ENCODE measurements around the gene GOSR2. TPM values are rescaled to one million over a fixed set of nuclear protein-coding genes. Genes with fewer than 3 reads are reported as not detected.

GOSR2 gene
- polyA plus RNA-seq, 1 of the 3 experiments (the other 2 are of a cell fraction), result 74.2 TPM

DNA sequence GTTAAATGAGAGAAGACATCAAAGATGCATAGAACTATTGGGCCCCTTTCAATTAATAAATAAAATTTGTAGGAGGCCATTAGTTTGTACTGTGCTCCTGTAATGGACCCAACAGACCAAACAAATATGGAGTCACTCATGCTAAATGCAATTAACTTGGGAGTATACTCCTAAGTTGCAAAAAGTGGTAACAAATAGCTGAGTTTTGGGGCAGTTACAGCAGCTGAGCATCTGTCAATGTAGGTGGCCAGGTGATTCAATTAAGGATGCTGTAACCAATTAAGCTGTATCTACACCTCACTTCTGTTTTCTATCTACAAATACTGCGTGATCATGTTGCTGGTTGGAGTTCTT, 36.7 kb upstream of the GOSR2 start:
- Histone ChIP-seq H3K36me3 (replicated peaks in 1 of 2; ENCODE audit: control insufficient read depth in 1 of 2, insufficient read depth in 2 of 2, low read length in 1 of 2) (no peaks in the 10 kb centered on the region), H3K27ac (ENCODE audit: low read depth in 2 of 2, low read length in 1 of 2) (no peak overlapping the region), H3K9me3 (no peaks in the 10 kb centered on the region), H2AFZ (ENCODE audit: low read depth) (no peak overlapping the region), H3K4me3 (ENCODE audit: low read depth in 2 of 2, low read length in 1 of 2) (no peak overlapping the region), H3F3A (replicated peaks; ENCODE audit: insufficient read depth) (no peaks in the 10 kb centered on the region), H3K4me1 (ENCODE audit: control insufficient read depth in 1 of 2, insufficient read depth in 2 of 2, low read depth in 1 of 2, low read length in 1 of 2) (no peaks in the 10 kb centered on the region), H4K20me1 (ENCODE audit: insufficient read depth) (no peaks in the 10 kb centered on the region), H3K9me2 (no peaks in the 10 kb centered on the region), H3K79me2 (ENCODE audit: insufficient read depth) (no peaks in the 10 kb centered on the region), H3K4me2 (no peak overlapping the region), H3K27me3 (ENCODE audit: insufficient read depth) (peaks cover 26% of the 10 kb centered on the region; the same call in 1 of the 2 replicates), H3K9ac (no peak overlapping the region)
- TF ChIP-seq TCF12 (IDR thresholded peaks at IDR 0.05), result no peak
- no peak for TF ChIP-seq RCOR1 (IDR thresholded peaks at IDR 0.05; ENCODE audit: low read length)
- TF ChIP-seq, protein P1, sequence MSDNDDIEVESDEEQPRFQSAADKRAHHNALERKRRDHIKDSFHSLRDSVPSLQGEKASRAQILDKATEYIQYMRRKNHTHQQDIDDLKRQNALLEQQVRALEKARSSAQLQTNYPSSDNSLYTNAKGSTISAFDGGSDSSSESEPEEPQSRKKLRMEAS (IDR thresholded peaks at IDR 0.05; ENCODE audit: low read depth), result no peak
- TF ChIP-seq SIN3A (IDR thresholded peaks at IDR 0.05; ENCODE audit: borderline replicate concordance, low read depth, low read length), result no peak
- TF ChIP-seq GABPA (IDR thresholded peaks at IDR 0.05; ENCODE audit: low read depth), result no peak
- no peak for TF ChIP-seq FOXJ3 (CRISPR knock-in tag; IDR thresholded peaks at IDR 0.05)
- no peak for TF ChIP-seq FOXM1 (IDR thresholded peaks at IDR 0.05; ENCODE audit: low read depth)
- TF ChIP-seq, protein P2, sequence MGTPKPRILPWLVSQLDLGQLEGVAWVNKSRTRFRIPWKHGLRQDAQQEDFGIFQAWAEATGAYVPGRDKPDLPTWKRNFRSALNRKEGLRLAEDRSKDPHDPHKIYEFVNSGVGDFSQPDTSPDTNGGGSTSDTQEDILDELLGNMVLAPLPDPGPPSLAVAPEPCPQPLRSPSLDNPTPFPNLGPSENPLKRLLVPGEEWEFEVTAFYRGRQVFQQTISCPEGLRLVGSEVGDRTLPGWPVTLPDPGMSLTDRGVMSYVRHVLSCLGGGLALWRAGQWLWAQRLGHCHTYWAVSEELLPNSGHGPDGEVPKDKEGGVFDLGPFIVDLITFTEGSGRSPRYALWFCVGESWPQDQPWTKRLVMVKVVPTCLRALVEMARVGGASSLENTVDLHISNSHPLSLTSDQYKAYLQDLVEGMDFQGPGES (IDR thresholded peaks at IDR 0.05; ENCODE audit: low read depth, low read length), result no peak
- no peak for TF ChIP-seq CHD2 (IDR thresholded peaks at IDR 0.05; ENCODE audit: low read length, partially characterized antibody)
- no peak for TF ChIP-seq GATA2 (CRISPR knock-in tag; IDR thresholded peaks at IDR 0.05)
- TF ChIP-seq YY1 (IDR thresholded peaks at IDR 0.05; ENCODE audit: low read depth), result no peak
- no peak for TF ChIP-seq TEAD4 (IDR thresholded peaks at IDR 0.05; ENCODE audit: borderline replicate concordance, insufficient read depth)
- 33% methylated on average over 1 of the region's 1 CpG for WGBS (ENCODE audit: low lambda C conversion rate)
- ChIA-PET POLR2A (no interaction called here), CTCF (interaction anchor here (0.8 to 1.2 kb wide), 5 partner anchors 10 to 55 kb away, joined by 3 to 5 read pairs (median 3); no protein-coding TSS in a partner anchor)
- no peak for DNase-seq

DNA sequence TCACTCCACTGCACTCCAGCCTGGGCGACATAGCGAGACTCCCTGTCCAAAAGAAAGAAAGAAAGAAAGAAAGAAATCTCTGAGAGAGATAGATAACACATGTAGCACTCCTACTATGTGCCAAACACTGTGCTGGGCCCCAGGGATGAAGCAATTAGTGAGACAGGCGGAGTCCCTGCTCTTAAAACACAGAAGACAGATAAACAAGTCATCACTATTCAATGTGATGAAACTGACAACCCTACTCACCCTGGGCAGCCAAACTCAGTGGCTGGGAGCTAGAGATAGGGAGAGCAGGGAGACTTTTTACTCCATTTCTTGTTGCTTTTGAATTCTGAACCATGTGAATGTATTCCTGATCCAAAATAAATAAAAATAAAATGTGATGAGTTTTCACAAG, 35.2 kb upstream of the GOSR2 start:
- no peaks in the 10 kb centered on the region for H3K79me2 ChIP-seq (ENCODE audit: insufficient read depth)
- TF ChIP-seq, protein P3, sequence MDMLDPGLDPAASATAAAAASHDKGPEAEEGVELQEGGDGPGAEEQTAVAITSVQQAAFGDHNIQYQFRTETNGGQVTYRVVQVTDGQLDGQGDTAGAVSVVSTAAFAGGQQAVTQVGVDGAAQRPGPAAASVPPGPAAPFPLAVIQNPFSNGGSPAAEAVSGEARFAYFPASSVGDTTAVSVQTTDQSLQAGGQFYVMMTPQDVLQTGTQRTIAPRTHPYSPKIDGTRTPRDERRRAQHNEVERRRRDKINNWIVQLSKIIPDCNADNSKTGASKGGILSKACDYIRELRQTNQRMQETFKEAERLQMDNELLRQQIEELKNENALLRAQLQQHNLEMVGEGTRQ (IDR thresholded peaks at IDR 0.05; ENCODE audit: borderline replicate concordance, low read depth, low read length), result no peak
- TF ChIP-seq TEAD4 (IDR thresholded peaks at IDR 0.05; ENCODE audit: borderline replicate concordance, insufficient read depth), result no peak
- no peak for TF ChIP-seq CHD2 (IDR thresholded peaks at IDR 0.05; ENCODE audit: low read length, partially characterized antibody)
- TF ChIP-seq, protein P4, sequence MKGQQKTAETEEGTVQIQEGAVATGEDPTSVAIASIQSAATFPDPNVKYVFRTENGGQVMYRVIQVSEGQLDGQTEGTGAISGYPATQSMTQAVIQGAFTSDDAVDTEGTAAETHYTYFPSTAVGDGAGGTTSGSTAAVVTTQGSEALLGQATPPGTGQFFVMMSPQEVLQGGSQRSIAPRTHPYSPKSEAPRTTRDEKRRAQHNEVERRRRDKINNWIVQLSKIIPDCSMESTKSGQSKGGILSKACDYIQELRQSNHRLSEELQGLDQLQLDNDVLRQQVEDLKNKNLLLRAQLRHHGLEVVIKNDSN (IDR thresholded peaks at IDR 0.05; ENCODE audit: borderline replicate concordance, low read depth), result no peak
- TF ChIP-seq MXI1 (IDR thresholded peaks at IDR 0.05; ENCODE audit: low read depth, low read length), result no peak
- no peak for TF ChIP-seq SIN3A (IDR thresholded peaks at IDR 0.05; ENCODE audit: borderline replicate concordance, low read depth, low read length)
- no peak for TF ChIP-seq EP300 (IDR thresholded peaks at IDR 0.05; ENCODE audit: borderline replicate concordance in 1 of 2, low read depth in 1 of 2, low read length in 1 of 2)
- TF ChIP-seq FOXM1 (IDR thresholded peaks at IDR 0.05; ENCODE audit: low read depth), result no peak
- no peak for TF ChIP-seq FOXJ3 (CRISPR knock-in tag; IDR thresholded peaks at IDR 0.05)
- no peak for TF ChIP-seq TCF12 (IDR thresholded peaks at IDR 0.05)
- no peak for TF ChIP-seq SMC3 (IDR thresholded peaks at IDR 0.05; ENCODE audit: low read depth, low read length)
- TF ChIP-seq, protein P2 (IDR thresholded peaks at IDR 0.05; ENCODE audit: low read depth, low read length), result no peak
- no peak for TF ChIP-seq MEF2A (IDR thresholded peaks at IDR 0.05; ENCODE audit: borderline replicate concordance, low read depth)
- TF ChIP-seq, protein P5, sequence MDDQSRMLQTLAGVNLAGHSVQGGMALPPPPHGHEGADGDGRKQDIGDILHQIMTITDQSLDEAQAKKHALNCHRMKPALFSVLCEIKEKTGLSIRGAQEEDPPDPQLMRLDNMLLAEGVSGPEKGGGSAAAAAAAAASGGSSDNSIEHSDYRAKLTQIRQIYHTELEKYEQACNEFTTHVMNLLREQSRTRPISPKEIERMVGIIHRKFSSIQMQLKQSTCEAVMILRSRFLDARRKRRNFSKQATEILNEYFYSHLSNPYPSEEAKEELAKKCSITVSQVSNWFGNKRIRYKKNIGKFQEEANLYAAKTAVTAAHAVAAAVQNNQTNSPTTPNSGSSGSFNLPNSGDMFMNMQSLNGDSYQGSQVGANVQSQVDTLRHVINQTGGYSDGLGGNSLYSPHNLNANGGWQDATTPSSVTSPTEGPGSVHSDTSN (IDR thresholded peaks at IDR 0.05), result no peak
- TF ChIP-seq GATA2 (CRISPR knock-in tag; IDR thresholded peaks at IDR 0.05), result no peak
- TF ChIP-seq RFX5 (IDR thresholded peaks at IDR 0.05; ENCODE audit: low read length), result no peak
- POLR2A ChIA-PET, result no interaction called here
- H3K9me3 ChIP-seq, result no peaks in the 10 kb centered on the region
- H2AFZ ChIP-seq (ENCODE audit: low read depth), result no peak overlapping the region
- no peaks in the 10 kb centered on the region for H4K20me1 ChIP-seq (ENCODE audit: insufficient read depth)
- H3K27ac ChIP-seq (ENCODE audit: low read depth in 2 of 2, low read length in 1 of 2), result no peak overlapping the region
- H3K4me3 ChIP-seq (ENCODE audit: low read depth in 2 of 2, low read length in 1 of 2), result no peak overlapping the region
- no peak overlapping the region for H3K4me2 ChIP-seq
- H3K9ac ChIP-seq, result no peak overlapping the region
- H3K9me2 ChIP-seq, result no peaks in the 10 kb centered on the region
- H3F3A ChIP-seq (replicated peaks; ENCODE audit: insufficient read depth), result no peaks in the 10 kb centered on the region
- no peaks in the 10 kb centered on the region for H3K4me1 ChIP-seq (ENCODE audit: control insufficient read depth in 1 of 2, insufficient read depth in 2 of 2, low read depth in 1 of 2, low read length in 1 of 2)
- H3K36me3 ChIP-seq (replicated peaks in 1 of 2; ENCODE audit: control insufficient read depth in 1 of 2, insufficient read depth in 2 of 2, low read length in 1 of 2), result no peaks in the 10 kb centered on the region
- H3K27me3 ChIP-seq (ENCODE audit: insufficient read depth), result peaks cover 31% of the 10 kb centered on the region; the same call in 1 of the 2 replicates
- WGBS (ENCODE audit: low lambda C conversion rate), result 35% methylated on average over 3 of the region's 3 CpGs
- DNase-seq, result no peak
- CTCF ChIA-PET, result interaction anchor here (0.6 to 1.4 kb wide), 3 partner anchors 14 to 55 kb away, joined by 3 read pairs; no protein-coding TSS in a partner anchor
